ENCODE results near the gene CIAO2B. TPM values are rescaled to one million over a fixed set of nuclear protein-coding genes. Genes with fewer than 3 reads are reported as not detected.

CIAO2B gene
- total RNA-seq, 1 donor from 2014 or later = 55.5 TPM

DNA sequence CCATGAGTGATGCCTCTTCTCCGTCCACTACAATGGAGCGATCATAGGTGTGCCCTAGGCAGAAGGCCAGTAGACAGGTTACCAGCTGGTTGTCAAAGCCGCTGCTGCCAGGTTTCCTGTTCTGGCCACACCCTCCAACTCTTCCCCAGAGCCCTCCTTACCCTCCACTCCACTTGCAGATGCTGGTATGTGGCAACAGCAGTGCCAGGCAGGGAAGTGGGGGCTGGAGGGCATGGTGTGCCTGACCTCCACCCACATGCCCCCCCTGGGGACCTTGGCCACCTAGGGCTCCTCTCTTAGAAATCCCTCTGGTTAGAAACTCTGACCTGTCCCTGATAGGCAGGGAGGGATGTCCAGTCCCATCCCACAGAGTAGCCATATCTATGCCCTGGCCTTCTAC lies 10.3 kb downstream of the CIAO2B start:
- H3K27me3 Mint-ChIP-seq (ENCODE audit: insufficient read depth, low read depth) = peaks cover 42% of the 10 kb centered on the region
- H3K27ac Mint-ChIP-seq = no peak overlapping the region
- H3K4me3 Mint-ChIP-seq = no peak overlapping the region
- Histone ChIP-seq H3K27me3 (peaks cover 76% of the 10 kb centered on the region), H3K4me3 (no peak overlapping the region), H3K79me2 (ENCODE audit: low read depth) (no peaks in the 10 kb centered on the region), H3K27ac (no peak overlapping the region), H3K4me2 (no peak overlapping the region), H3K9me3 (ENCODE audit: low read depth) (no peaks in the 10 kb centered on the region), H4K20me1 (ENCODE audit: low read depth) (peaks cover 10% of the 10 kb centered on the region), H3F3A (ENCODE audit: low read depth) (peaks cover 12% of the 10 kb centered on the region), H3K36me3 (no peaks in the 10 kb centered on the region), H3K4me1 (no peaks in the 10 kb centered on the region), H2AFZ (replicated peaks) (no peak overlapping the region), H3K9ac (no peak overlapping the region)
- TF ChIP-seq EZH2 (IDR thresholded peaks at IDR 0.05) (no peak), EZH2phosphoT487 (IDR thresholded peaks at IDR 0.05) (no peak)
- TF ChIP-seq, protein P1, sequence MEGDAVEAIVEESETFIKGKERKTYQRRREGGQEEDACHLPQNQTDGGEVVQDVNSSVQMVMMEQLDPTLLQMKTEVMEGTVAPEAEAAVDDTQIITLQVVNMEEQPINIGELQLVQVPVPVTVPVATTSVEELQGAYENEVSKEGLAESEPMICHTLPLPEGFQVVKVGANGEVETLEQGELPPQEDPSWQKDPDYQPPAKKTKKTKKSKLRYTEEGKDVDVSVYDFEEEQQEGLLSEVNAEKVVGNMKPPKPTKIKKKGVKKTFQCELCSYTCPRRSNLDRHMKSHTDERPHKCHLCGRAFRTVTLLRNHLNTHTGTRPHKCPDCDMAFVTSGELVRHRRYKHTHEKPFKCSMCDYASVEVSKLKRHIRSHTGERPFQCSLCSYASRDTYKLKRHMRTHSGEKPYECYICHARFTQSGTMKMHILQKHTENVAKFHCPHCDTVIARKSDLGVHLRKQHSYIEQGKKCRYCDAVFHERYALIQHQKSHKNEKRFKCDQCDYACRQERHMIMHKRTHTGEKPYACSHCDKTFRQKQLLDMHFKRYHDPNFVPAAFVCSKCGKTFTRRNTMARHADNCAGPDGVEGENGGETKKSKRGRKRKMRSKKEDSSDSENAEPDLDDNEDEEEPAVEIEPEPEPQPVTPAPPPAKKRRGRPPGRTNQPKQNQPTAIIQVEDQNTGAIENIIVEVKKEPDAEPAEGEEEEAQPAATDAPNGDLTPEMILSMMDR (IDR thresholded peaks at IDR 0.05) = no peak
- H3K4me1 Mint-ChIP-seq = peaks cover 38% of the 10 kb centered on the region
- H3K9me3 Mint-ChIP-seq = no peaks in the 10 kb centered on the region
- DNase-seq (ENCODE audit: low spot score) = no peak
- H3K36me3 Mint-ChIP-seq = no peaks in the 10 kb centered on the region

- no peak overlapping the region for H3K4me3 ChIP-seq
- peak overlapping the region; percentile 52 for H3K4me3 Mint-ChIP-seq
- no peak overlapping the region for H3K9ac ChIP-seq
- peaks cover 12% of the 10 kb centered on the region for H3F3A ChIP-seq (ENCODE audit: low read depth)
- TF ChIP-seq, protein P1 (IDR thresholded peaks at IDR 0.05) = no peak
- TF ChIP-seq EZH2 (IDR thresholded peaks at IDR 0.05) (no peak), EZH2phosphoT487 (IDR thresholded peaks at IDR 0.05) (no peak)
- H3K27ac Mint-ChIP-seq = no peak overlapping the region
- no peak overlapping the region for H3K4me2 ChIP-seq
- H3K9me3 ChIP-seq (ENCODE audit: low read depth) = no peaks in the 10 kb centered on the region
- no peaks in the 10 kb centered on the region for H3K36me3 Mint-ChIP-seq
- H3K9me3 Mint-ChIP-seq = no peaks in the 10 kb centered on the region
- no peaks in the 10 kb centered on the region for H3K4me1 ChIP-seq
- H4K20me1 ChIP-seq (ENCODE audit: low read depth) = peaks cover 10% of the 10 kb centered on the region
- no peaks in the 10 kb centered on the region for H3K36me3 ChIP-seq
- H3K79me2 ChIP-seq (ENCODE audit: low read depth) = no peaks in the 10 kb centered on the region
- peaks cover 37% of the 10 kb centered on the region for H3K4me1 Mint-ChIP-seq
- peaks cover 43% of the 10 kb centered on the region for H3K27me3 Mint-ChIP-seq (ENCODE audit: insufficient read depth, low read depth)
- peaks cover 76% of the 10 kb centered on the region for H3K27me3 ChIP-seq
- no peak overlapping the region for H3K27ac ChIP-seq
- DNase-seq (ENCODE audit: low spot score) = no peak
- H2AFZ ChIP-seq (replicated peaks) = no peak overlapping the region
Measured at GRCh38 chr16:66923247-66923731, 10.9 kb downstream of the CIAO2B start.

- Histone ChIP-seq H3K27me3 (peaks cover 65% of the 10 kb centered on the region), H3K79me2 (ENCODE audit: low read depth) (no peaks in the 10 kb centered on the region), H3K4me3 (no peak overlapping the region), H3F3A (ENCODE audit: low read depth) (peaks cover 12% of the 10 kb centered on the region), H3K4me2 (no peak overlapping the region), H3K27ac (no peak overlapping the region), H3K4me1 (no peaks in the 10 kb centered on the region), H3K9ac (no peak overlapping the region), H2AFZ (replicated peaks) (no peak overlapping the region), H3K9me3 (ENCODE audit: low read depth) (no peaks in the 10 kb centered on the region), H4K20me1 (ENCODE audit: low read depth) (peaks cover 10% of the 10 kb centered on the region), H3K36me3 (no peaks in the 10 kb centered on the region)
- Mint-ChIP-seq H3K27ac (no peak overlapping the region), H3K36me3 (no peaks in the 10 kb centered on the region), H3K4me3 (no peak overlapping the region), H3K4me1 (peaks cover 23% of the 10 kb centered on the region), H3K27me3 (ENCODE audit: insufficient read depth, low read depth) (peaks cover 38% of the 10 kb centered on the region), H3K9me3 (no peaks in the 10 kb centered on the region)
- no peak for DNase-seq (ENCODE audit: low spot score)
- TF ChIP-seq EZH2 (IDR thresholded peaks at IDR 0.05) (no peak), EZH2phosphoT487 (IDR thresholded peaks at IDR 0.05) (no peak)
- TF ChIP-seq, protein P1 (IDR thresholded peaks at IDR 0.05) = no peak
Measured at GRCh38 chr16:66921729-66922450, 12.3 kb downstream of the CIAO2B start.
